Measurements from ENCODE around the gene MYO1C.
"Not testable (repeated sequence)": the region's sequence is repeated elsewhere in the genome, so short reads cannot be mapped to it uniquely, and the experiment has no call there.

DNA sequence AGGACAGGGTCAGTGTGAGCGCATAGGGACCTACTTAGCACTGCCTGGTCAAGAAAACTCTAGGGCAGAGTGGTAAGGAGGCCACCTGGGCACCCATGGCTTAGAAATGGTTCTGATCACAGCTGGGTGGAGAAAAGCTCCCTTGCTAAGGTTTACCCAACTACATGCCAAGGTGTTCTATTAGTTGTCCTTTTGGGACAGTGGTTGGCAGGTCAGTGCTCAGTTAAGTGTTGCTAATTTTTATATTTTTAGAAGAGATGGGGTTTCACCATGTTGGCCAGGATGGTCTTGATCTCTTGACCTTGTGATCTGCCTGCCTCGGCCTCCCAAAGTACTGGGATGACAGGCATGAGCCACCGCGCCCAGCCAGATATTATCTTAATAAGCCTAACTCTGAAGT is 46.8 kb downstream of the MYO1C start:
- TF ChIP-seq, protein P1, sequence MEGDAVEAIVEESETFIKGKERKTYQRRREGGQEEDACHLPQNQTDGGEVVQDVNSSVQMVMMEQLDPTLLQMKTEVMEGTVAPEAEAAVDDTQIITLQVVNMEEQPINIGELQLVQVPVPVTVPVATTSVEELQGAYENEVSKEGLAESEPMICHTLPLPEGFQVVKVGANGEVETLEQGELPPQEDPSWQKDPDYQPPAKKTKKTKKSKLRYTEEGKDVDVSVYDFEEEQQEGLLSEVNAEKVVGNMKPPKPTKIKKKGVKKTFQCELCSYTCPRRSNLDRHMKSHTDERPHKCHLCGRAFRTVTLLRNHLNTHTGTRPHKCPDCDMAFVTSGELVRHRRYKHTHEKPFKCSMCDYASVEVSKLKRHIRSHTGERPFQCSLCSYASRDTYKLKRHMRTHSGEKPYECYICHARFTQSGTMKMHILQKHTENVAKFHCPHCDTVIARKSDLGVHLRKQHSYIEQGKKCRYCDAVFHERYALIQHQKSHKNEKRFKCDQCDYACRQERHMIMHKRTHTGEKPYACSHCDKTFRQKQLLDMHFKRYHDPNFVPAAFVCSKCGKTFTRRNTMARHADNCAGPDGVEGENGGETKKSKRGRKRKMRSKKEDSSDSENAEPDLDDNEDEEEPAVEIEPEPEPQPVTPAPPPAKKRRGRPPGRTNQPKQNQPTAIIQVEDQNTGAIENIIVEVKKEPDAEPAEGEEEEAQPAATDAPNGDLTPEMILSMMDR (IDR thresholded peaks at IDR 0.05; ENCODE audit: low read length): not testable (repeated sequence)
- TF ChIP-seq EZH2 (IDR thresholded peaks at IDR 0.05; ENCODE audit: borderline replicate concordance, low read length): not testable (repeated sequence)
